22Rv1 (cell line): Measurements from ENCODE around the gene PWP2.

ENCODE experiments used
- ZFX ChIP-seq: fragments of 450-650 bp; IDR thresholded peaks from 2 replicates; pipeline ENCODE4 v1.6.1; 2017; ENCODE audit warnings: antibody characterized with exemption, borderline replicate concordance
- TF ChIP-seq, protein P1 (sequence below): fragments of 450-650 bp; IDR thresholded peaks from 2 replicates; pipeline ENCODE4 v1.5.1; 2017; ENCODE audit warnings: mild to moderate bottlenecking

DNA sequence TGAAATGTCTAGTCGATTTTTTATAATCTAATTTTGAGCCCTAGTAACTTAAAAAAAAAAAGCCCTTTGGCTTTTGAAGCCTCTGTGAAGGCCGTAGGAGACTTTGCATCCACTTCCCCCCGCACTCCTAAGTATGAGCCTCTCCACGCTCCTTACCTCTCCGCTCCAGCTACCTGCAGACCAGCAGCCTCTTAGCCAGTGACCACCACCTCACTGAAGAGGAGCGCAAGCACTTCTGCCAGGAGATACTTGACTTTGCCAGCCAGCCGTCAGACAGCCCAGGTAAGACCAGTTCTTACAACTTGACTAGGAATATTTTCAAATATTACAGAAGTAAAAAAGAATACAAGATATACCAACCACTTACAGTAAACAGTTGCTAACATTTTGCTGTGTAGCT lies 27.4 kb upstream of the PWP2 start:
- TF ChIP-seq, protein P1, sequence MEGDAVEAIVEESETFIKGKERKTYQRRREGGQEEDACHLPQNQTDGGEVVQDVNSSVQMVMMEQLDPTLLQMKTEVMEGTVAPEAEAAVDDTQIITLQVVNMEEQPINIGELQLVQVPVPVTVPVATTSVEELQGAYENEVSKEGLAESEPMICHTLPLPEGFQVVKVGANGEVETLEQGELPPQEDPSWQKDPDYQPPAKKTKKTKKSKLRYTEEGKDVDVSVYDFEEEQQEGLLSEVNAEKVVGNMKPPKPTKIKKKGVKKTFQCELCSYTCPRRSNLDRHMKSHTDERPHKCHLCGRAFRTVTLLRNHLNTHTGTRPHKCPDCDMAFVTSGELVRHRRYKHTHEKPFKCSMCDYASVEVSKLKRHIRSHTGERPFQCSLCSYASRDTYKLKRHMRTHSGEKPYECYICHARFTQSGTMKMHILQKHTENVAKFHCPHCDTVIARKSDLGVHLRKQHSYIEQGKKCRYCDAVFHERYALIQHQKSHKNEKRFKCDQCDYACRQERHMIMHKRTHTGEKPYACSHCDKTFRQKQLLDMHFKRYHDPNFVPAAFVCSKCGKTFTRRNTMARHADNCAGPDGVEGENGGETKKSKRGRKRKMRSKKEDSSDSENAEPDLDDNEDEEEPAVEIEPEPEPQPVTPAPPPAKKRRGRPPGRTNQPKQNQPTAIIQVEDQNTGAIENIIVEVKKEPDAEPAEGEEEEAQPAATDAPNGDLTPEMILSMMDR = no peak
- no peak for TF ChIP-seq ZFX
